Measurements from ENCODE around the gene FGF18.
"Not testable (repeated sequence)": the region's sequence is repeated elsewhere in the genome, so short reads cannot be mapped to it uniquely, and the experiment has no call there.

FGF18 gene

GRCh38 chr5:171418982-171419687, at the start of gene FGF18:
Gene FGF18 (plus strand): TSS chr5:171419647. CDS start chr5:171420200, 553 bp downstream.
- DNase-seq (ENCODE audit: insufficient read length, low spot score), result peak; percentile 61
- FAIRE-seq, result peak; percentile 42

- FAIRE-seq (no peak), DNase-seq (ENCODE audit: insufficient read length, low spot score) (no peak)
Observed at GRCh38 chr5:171369898-171370297, 49.5 kb upstream of the FGF18 start.

- not testable (repeated sequence) for FAIRE-seq; DNase-seq (ENCODE audit: insufficient read length, low spot score)
Observed at GRCh38 chr5:171370881-171371280, 48.6 kb upstream of the FGF18 start.

- FAIRE-seq, result no peak
- DNase-seq (ENCODE audit: insufficient read length, low spot score), result no peak
Observed at GRCh38 chr5:171371326-171371725, 48.1 kb upstream of the FGF18 start.

- FAIRE-seq (no peak), DNase-seq (ENCODE audit: insufficient read length, low spot score) (no peak)
Observed at GRCh38 chr5:171379961-171380360, 39.5 kb upstream of the FGF18 start.

GRCh38 chr5:171384416-171384815, 35.0 kb upstream of the FGF18 start:
- FAIRE-seq; DNase-seq (ENCODE audit: insufficient read length, low spot score): not testable (repeated sequence)

GRCh38 chr5:171384999-171385398, 34.4 kb upstream of the FGF18 start:
- not testable (repeated sequence) for DNase-seq (ENCODE audit: insufficient read length, low spot score); FAIRE-seq

- FAIRE-seq (no peak), DNase-seq (ENCODE audit: insufficient read length, low spot score) (no peak)
Observed at GRCh38 chr5:171386006-171386671, 33.3 kb upstream of the FGF18 start.

- DNase-seq (ENCODE audit: insufficient read length, low spot score) (no peak), FAIRE-seq (no peak)
Observed at GRCh38 chr5:171386861-171387344, 32.5 kb upstream of the FGF18 start.

- DNase-seq (ENCODE audit: insufficient read length, low spot score) (peak; percentile 97), FAIRE-seq (peak; percentile 95)
Observed at GRCh38 chr5:171387345-171387969, 32.0 kb upstream of the FGF18 start, which contains the start of gene NPM1. Gene NPM1 (plus strand): TSS chr5:171387849. CDS start chr5:171387949, 100 bp downstream.

- peak; percentile 64 for DNase-seq (ENCODE audit: insufficient read length, low spot score)
- peak; percentile 89 for FAIRE-seq
Observed at GRCh38 chr5:171387970-171388815, 31.3 kb upstream of the FGF18 start.

- FAIRE-seq, result no peak
- no peak for DNase-seq (ENCODE audit: insufficient read length, low spot score)
Observed at GRCh38 chr5:171388816-171389168, 30.7 kb upstream of the FGF18 start.

- DNase-seq (ENCODE audit: insufficient read length, low spot score) (no peak), FAIRE-seq (no peak)
Observed at GRCh38 chr5:171390883-171391677, 28.4 kb upstream of the FGF18 start.

- DNase-seq (ENCODE audit: insufficient read length, low spot score) (no peak), FAIRE-seq (no peak)
Observed at GRCh38 chr5:171391996-171392577, 27.4 kb upstream of the FGF18 start.

- no peak for DNase-seq (ENCODE audit: insufficient read length, low spot score)
- no peak for FAIRE-seq
Observed at GRCh38 chr5:171392585-171393159, 26.8 kb upstream of the FGF18 start.

- DNase-seq (ENCODE audit: insufficient read length, low spot score), result no peak
- no peak for FAIRE-seq
Observed at GRCh38 chr5:171395042-171395441, 24.4 kb upstream of the FGF18 start.

GRCh38 chr5:171396583-171396982, 22.9 kb upstream of the FGF18 start:
- not testable (repeated sequence) for DNase-seq (ENCODE audit: insufficient read length, low spot score); FAIRE-seq

- DNase-seq (ENCODE audit: insufficient read length, low spot score) (no peak), FAIRE-seq (no peak)
Observed at GRCh38 chr5:171397190-171397589, 22.3 kb upstream of the FGF18 start.

GRCh38 chr5:171397599-171397998, 21.8 kb upstream of the FGF18 start:
- DNase-seq (ENCODE audit: insufficient read length, low spot score) (no peak), FAIRE-seq (no peak)
